Myometrial cell (primary cell): ENCODE results near the gene PIK3R6. TPM values are rescaled to one million over a fixed set of nuclear protein-coding genes. Genes with fewer than 3 reads are reported as not detected.

ENCODE experiments used
- total RNA-seq: library from RNA; depleted of rRNA; stranded (reverse); fragments of >200 nt; gene quantifications from 2 replicates; pipeline ENCODE4 v1.2.3, GENCODE V29; 2015

Gene PIK3R6
- total RNA-seq = not detected in 2 replicates

DNA sequence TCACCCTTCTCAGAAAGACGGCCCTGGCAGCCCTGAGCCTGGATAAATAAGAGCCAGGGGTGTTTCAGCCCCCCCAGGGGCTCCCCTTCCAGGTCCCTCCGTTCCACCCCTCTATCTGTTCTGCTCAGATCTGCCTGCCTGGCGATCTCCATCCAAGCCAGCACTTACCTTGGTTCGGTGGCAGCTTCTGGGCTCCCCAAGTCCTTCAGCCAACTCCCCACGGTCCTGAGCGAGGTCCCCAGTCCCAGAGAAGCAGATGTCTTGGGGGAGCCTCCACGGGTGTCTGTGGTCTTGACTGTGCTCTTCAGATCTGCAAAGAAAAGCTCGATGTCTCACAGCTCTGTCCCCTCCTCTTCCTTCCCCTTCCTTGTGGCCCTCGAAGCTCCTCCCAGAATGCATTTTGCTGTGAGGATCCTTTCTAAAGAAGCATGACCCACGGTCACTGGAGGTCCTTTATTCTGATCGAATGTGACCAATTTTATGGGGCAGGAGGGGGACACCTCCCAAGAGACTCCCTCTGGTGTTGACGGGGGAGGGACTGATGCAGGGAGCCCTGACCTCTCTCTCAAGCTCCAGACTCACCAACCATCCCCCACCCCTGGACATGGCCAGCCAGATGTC is at the start of gene PIK3R6:
PIK3R6 (minus strand) TSS at position 314 of the 621 bp plus-strand sequence. CDS start 17,880 bp downstream, outside the sequence.

GRCh38 chr17:8798846-8799569 is 68.5 kb downstream of the PIK3R6 start, which contains the start of gene MFSD6L:
MFSD6L (minus strand) TSS chr17:8799365; CDS start chr17:8799120, 245 bp downstream.

DNA sequence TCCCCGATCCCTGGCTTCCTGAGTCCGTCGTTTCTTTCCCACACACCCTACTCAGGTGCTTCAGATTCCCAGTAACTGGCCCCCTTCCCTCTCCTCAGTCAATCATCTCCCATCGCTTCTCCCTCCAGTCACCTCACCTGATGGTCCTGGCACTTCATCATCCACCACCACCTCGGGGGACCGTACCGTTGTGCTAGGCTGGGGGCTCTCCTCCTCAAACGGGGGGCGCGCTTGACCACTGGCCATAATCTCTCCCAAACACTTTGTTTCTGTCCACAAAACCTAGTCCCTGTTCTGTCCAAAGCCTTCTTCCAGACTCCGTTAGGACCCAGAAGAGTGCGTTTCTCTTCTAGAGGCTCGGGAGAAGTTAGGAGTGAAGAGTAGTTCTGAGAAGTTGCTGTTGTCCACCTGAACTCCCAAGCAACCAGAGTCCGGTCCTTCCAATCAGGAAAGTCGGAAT is 109.3 kb downstream of the PIK3R6 start, which contains the start of gene SPDYE4:
SPDYE4 (minus strand) TSS at position 410 of the 460 bp plus-strand sequence; CDS start at position 246, 164 bp downstream.

Other genes with a start within 250 kb of the PIK3R6 start
- gene MYH10, start 236.9 kb downstream of the PIK3R6 start, total RNA-seq = 33.7 and 65.9 TPM in 2 replicates
- gene CCDC42, start 122.8 kb downstream of the PIK3R6 start, total RNA-seq = not detected in 2 replicates
- not detected in 2 replicates for gene SPDYE4, start 109.1 kb downstream of the PIK3R6 start, total RNA-seq
- gene MFSD6L, start 68.3 kb downstream of the PIK3R6 start, total RNA-seq = not detected in 2 replicates
- not detected in 2 replicates for gene PIK3R5, start 98.0 kb upstream of the PIK3R6 start, total RNA-seq
- gene NTN1, start 153.8 kb upstream of the PIK3R6 start, total RNA-seq = under 0.01 and 0.35 TPM in 2 replicates